Measurements from ENCODE around the gene CACFD1. TPM values are rescaled to one million over a fixed set of nuclear protein-coding genes. Genes with fewer than 3 reads are reported as not detected.

Gene CACFD1
- 30.0 TPM for total RNA-seq

GRCh38 chr9:133459476-133460404 is at the start of gene CACFD1:
CACFD1 (plus strand) TSS chr9:133459978; CDS start chr9:133460067, 89 bp downstream.
- peak; percentile 98 for DNase-seq (ENCODE audit: low spot score)
- peak; percentile 82 for ATAC-seq

DNA sequence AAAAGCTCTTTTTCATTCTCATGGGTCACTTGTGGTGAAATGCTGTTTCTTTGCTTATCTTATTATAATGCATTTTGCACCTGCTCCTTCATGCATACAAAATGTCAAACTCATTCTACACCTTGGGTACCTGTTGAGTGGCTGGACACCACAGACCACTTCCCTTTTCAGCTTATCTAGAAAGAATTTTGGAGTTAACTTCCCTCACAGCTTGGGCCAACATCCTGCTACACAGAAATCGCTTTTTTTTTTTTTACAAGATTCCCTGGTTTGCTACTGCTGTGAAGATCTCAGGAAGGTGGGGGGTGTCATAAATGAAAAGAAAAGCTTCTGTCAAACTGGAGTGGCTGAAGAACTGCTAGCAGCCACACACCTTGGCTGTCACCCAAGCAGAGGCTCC is 44.6 kb upstream of the CACFD1 start:
- DNase-seq (ENCODE audit: low spot score) = no peak
- no peak for ATAC-seq

GRCh38 chr9:133417541-133418461 is 42.0 kb upstream of the CACFD1 start, which contains the start of gene REXO4:
REXO4 (minus strand) TSS chr9:133418010; CDS start chr9:133417844, 166 bp downstream.
- peak; percentile 87 for DNase-seq (ENCODE audit: low spot score)

DNA sequence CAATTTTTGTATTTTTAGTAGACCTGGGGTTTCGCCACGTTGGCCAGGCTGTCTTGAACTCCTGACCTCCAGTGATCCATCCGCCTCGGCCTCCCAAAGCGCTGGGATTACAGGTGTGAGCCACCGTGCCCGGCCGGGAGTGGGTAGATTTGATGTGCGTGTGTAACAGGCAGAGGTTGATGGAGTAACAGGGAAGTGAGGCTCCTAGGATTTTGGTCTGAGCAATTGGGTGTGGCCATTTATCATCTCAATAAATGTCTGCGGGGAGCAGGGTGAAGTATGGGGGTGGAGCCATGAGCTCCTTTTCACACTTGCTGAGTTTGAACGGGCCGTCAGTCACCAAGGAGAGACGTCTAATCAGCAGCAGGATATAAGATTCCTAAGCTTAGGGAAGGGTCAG is 40.8 kb upstream of the CACFD1 start:
- ATAC-seq (no peak), DNase-seq (ENCODE audit: low spot score) (no peak)

More at GRCh38 chr9:133417541-133418461, 42.0 kb upstream of the CACFD1 start, which contains the start of gene REXO4:
- ATAC-seq = peak; percentile 94

GRCh38 chr9:133420392-133420827 is 39.4 kb upstream of the CACFD1 start:
- DNase-seq (ENCODE audit: low spot score) (no peak), ATAC-seq (no peak)

GRCh38 chr9:133421615-133422542 is 37.9 kb upstream of the CACFD1 start, which contains the start of gene ADAMTS13:
ADAMTS13 (plus strand) TSS chr9:133422367; CDS start chr9:133422444, 77 bp downstream.
- ATAC-seq (no peak), DNase-seq (ENCODE audit: low spot score) (no peak)

DNA sequence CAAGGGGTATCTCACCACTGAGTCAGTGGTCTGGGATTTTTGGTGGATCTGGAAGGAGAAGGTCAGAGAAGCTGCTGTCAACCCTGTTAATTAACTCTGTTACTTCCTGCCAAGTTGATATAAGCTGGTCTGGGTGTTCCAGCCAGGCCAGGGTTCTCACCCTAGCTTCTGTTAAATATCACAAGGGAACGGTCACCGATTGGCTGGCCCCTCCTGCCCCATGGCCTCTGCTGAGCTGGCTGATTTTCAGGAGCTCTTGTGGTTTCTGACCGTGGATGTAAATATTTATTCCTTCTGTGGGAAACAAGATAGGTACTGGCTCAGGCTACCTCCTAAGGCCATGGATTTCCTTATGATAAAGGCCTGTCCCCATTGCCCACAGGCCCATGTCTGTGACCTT is 36.6 kb upstream of the CACFD1 start:
- peak; percentile 44 for ATAC-seq
- no peak for DNase-seq (ENCODE audit: low spot score)

DNA sequence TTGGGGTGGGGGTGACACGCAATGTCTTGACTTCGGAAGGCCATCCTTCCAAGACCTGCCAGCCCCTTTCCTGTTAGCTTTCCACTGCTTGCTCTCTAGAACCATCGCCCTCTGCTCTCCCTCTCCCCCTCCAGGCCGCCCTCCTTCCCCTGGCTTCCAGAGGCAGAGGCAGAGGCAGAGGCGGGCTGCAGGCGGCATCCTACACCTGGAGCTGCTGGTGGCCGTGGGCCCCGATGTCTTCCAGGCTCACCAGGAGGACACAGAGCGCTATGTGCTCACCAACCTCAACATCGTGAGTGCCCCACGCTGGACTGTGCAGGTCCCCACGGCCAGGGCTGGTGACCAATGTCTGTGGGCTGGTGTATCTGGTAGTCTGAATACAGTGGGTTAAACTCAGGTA is 35.6 kb upstream of the CACFD1 start:
- DNase-seq (ENCODE audit: low spot score) (no peak), ATAC-seq (no peak)

GRCh38 chr9:133425049-133425632 is 34.6 kb upstream of the CACFD1 start:
- ATAC-seq (no peak), DNase-seq (ENCODE audit: low spot score) (no peak)

GRCh38 chr9:133426011-133426410 is 33.8 kb upstream of the CACFD1 start:
- no peak for ATAC-seq
- DNase-seq (ENCODE audit: low spot score) = no peak

- no peak for DNase-seq (ENCODE audit: low spot score)
- ATAC-seq = no peak
Observed at GRCh38 chr9:133427658-133428348, 32.0 kb upstream of the CACFD1 start.

DNA sequence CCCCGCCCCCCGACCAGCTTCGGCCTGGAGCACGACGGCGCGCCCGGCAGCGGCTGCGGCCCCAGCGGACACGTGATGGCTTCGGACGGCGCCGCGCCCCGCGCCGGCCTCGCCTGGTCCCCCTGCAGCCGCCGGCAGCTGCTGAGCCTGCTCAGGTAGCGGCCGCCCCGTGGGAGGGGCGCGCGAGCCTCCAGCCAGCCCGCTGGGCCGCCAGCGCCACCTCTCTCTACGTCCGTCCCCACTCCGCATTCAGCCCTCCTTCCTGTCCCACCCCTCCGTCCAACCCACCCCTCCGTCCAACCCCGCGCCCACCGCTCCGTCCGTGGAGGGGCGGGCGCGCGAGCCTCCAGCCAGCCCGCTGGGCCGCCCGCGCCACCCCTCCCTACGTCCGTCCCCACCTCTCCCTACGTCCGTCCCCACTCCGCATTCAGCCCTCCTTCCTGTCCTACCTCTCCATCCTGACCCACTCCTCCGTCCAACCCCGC is 31.1 kb upstream of the CACFD1 start:
- ATAC-seq (peak; percentile 61), DNase-seq (ENCODE audit: low spot score) (no peak)

DNA sequence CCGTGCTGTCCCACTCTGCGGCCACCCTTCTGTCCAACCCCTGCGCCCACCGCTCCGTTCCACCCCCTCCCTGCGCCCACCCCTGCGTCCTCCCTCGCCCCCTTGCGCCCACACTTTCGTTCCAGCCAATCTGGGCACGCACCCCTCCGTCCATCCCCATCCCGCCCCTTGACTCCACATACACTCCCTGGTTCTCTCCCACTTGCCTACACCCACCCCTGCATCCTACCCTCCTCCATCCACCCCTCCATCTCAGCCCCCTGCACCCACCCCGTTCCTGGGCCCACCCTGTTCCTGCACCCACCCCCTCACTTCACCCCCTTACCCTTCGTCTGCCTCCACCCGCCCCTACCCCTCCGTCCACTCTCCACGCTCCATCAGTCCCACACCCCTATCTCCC is 30.6 kb upstream of the CACFD1 start:
- DNase-seq (ENCODE audit: low spot score) = no peak
- ATAC-seq = no peak

DNA sequence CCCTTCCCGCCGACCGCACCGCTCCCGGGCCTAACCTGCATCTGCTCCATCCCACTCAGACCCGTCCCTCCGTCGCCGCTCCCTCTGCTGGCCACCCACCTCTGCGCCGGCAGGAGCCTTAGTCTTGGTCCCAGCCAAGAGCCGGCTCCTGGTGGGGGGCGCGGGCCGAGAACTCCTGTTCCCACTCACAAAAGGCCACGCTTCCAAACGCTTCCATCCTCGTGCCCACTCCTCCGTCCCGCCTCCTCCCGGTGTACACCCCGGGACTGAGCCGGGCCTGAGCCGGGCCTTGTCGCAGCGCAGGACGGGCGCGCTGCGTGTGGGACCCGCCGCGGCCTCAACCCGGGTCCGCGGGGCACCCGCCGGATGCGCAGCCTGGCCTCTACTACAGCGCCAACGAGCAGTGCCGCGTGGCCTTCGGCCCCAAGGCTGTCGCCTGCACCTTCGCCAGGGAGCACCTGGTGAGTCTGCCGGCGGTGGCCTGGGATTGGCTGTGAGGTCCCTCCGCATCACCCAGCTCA is 30.1 kb upstream of the CACFD1 start:
- DNase-seq (ENCODE audit: low spot score) (no peak), ATAC-seq (peak; percentile 27)

GRCh38 chr9:133430244-133430643 is 29.5 kb upstream of the CACFD1 start:
- ATAC-seq = no peak
- DNase-seq (ENCODE audit: low spot score) = no peak

GRCh38 chr9:133433351-133433843 is 26.4 kb upstream of the CACFD1 start:
- DNase-seq (ENCODE audit: low spot score) (no peak), ATAC-seq (no peak)

- no peak for ATAC-seq
- no peak for DNase-seq (ENCODE audit: low spot score)
Observed at GRCh38 chr9:133436681-133437080, 23.1 kb upstream of the CACFD1 start.

DNA sequence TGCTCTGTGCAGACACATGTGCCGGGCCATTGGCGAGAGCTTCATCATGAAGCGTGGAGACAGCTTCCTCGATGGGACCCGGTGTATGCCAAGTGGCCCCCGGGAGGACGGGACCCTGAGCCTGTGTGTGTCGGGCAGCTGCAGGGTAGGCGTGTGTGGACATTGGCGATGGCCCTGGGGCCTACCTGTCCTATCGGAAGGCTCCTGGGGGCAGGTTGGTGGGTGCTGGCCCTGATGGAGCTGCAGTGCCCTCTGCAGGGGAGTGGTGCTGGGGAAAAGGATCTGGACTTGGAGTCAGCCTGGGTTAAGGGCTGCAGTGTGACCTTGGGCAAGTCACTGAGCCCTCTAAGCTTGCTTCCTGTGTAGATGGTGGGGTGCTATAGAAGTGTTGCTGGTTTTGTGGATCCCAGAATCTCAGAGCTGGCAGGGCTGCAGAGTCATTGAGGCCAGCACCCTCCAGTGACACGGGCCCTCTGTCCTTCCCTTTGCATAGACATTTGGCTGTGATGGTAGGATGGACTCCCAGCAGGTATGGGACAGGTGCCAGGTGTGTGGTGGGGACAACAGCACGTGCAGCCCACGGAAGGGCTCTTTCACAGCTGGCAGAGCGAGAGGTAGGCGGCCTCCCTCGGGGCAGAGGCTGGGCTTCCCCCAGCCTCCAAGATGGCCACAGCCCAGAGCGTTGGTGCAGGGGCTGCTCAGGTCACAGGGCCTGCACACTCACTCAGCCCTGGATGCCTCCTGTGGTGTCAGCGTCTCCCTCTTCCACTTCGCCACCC is 21.8 kb upstream of the CACFD1 start:
- ATAC-seq (no peak), DNase-seq (ENCODE audit: low spot score) (no peak)

All from left lobe of liver (tissue), 2 donors.